HG02884 (cell line): ENCODE data around the gene KIAA1671.

ENCODE experiments used
- ATAC-seq: cut with Tn5 transposase; IDR thresholded peaks from one replicate; pipeline ENCODE4 v1.9.1; 2021; ENCODE audit warnings: mild to moderate bottlenecking, moderate library complexity; ENCODE audit not compliant: unreplicated experiment

Gene KIAA1671

DNA sequence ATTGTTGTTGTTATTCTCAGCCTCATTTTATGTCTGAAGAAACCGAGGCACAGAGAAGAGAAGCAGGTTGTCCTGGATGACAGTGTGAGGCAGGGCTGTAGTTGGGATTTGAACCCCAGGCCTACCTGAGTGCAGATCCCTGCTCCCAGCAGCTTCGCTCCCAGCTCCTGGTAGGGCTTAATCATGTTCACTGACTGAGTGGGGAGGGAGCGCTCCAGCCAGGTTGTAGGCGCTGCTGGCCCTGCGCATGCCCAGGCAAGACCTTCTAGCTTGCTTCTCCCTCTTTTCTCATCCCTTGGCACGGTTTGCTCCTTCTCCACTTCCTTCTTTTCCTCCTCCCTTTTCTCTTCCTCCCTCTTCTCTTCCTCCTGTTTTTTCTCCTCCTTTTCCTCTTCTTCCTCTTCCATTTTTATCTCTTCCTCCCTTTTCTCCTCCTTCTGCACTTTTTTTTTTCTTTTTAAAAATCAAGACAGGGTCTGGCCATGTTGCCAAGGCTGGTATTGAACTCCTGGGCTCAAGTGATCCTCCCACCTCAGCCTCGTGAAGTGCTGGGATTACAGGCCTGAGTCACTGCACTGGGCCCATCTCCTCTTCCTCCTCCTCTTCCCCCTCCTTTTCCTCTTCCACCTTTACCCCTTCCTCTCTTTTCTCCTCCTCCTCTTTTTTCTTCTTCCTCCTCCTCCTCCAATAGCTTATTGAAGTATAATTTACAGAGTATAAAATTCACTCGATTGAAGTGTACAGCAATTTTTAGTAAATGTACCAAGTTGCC is 109.3 kb downstream of the KIAA1671 start:
- no peak for ATAC-seq

DNA sequence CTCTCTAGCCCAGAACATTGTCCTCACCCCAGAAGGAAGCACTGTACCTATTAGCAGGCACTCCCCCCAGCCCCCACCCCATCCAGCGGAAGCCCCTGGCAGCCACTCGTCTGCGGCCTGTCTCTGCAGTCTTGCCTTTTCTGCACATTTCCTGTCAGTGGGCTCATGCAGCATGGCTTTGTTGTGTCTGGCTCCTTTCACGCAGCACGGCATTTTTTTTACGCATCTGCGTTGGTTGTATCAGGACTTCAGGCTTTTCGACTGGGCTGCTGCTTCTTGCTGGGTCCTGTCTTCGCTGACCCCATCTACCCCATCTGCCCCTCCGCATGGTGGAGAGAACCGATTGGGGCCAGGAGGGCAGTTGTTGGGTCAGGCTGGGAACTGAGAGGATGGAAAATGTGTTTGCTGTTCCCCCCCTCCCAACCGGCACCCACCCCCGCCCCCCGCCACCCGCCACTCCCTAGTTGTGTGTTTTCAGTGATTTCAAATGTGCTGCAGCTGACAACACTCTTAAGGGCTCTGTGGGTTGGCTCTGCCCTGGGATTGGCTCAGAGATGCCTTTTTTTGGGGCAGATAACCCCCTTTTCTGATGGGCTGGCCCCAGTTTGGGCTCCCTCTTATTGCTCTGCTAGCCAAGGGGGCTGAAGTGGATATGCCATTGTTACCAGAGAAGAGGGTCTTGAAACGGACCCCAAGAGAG is 110.0 kb downstream of the KIAA1671 start:
- no peak for ATAC-seq

DNA sequence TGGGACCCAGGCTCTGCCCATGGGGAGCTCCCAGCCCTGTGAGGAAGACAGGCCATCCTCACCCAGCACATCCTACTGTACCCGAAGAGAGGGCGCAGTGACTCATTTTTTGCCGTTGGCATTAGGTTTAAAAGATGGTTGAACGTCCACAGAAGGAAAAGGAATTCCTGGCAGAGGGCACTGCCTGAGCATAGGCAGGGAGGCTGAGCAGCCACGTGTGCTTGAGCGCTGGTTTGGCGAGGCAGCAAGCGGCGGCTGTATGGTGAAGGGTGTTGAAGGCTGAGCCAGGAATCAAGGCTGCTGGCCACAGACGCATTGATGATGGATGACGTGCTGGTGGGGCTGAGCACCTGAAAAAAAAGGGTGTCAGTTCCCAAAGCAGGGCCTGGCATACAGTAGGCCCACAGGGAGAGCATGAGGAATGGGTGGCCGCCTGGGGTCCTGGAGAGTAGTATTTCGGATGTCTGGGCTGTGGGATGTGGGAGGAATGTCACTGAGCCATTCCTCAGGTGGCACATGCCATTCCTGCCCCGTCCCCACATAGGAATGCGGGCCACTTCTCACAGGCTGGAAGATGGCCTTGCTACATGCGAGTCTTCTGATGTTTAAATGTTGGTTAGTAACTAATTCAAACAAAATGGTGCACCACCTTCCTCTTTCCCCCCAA is 112.5 kb downstream of the KIAA1671 start:
- ATAC-seq, result no peak

DNA sequence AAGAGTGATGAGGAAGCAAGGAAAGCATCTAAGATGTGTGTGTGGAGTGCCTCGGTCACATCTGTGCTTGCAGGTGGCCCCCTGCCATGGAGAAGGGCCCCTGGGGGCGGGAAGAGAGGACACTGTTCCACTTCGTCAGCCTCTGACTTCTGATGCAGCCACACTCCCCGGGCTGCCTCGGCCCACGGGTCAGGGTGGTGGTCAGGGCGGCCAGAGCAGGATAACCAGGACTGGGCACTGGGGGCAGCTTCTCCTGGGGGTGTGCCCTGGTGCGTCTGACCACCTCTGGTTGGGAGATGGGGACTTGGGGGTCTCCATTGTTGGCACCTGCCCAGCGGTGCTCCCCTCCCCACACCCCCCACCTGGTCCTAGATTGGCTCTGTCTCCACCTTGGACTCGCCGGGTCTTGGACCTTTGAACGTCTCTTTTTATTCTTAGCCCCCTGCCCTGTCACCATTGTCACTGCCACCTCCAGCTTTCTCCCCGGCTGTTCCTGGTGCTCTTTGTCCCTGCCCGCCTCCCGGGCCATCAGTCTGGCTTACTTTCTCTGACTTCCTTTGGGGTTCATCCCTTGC is 114.4 kb downstream of the KIAA1671 start:
- ATAC-seq, result no peak

DNA sequence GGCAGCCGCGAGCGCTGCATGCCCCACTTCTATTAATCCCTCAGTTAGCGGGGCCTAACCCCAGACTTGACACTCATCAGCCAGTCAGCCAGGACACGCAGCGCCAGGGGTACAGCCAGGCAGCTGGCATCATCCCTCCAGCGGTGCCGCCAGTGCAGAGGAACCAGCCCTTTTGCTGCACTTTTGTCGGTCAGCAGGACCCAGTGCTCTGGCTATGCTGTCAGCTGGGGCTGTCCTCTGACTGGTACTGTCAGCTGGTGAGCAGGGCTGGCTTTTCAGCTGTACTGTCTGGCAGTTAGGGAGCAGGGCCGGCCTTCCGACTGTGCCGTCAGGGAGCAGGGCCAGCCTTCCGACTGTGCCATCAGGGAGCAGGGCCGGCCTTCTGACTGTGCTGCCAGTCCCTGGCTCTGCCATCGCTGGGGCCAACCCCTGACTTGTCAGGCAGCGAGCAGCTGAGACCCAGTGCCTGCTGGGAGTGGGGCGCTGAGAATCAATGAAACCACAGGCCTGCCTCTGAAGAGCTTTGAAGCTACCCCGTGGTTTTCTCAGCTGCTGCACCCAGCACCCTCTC is 115.4 kb downstream of the KIAA1671 start:
- no peak for ATAC-seq

DNA sequence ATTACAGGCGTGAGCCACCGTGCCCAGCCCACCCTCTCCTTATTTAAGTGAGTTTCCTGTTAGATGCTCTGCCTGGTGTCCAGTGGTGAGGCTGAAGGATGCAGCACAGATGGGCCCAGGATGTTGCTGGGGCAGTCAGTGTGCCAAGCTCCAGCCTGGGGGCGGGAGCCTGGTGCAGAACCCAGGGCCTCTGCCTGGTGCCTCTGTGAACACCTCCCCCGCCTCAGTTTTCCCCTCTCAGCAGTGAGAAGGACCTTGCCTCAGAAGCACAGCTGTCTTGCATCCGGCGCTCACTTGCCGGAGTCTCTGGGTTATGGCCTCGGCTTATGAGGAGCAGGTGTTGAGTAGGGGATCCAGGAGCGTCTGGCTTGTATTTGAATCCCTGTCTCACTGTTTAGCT is 116.2 kb downstream of the KIAA1671 start:
- no peak for ATAC-seq

DNA sequence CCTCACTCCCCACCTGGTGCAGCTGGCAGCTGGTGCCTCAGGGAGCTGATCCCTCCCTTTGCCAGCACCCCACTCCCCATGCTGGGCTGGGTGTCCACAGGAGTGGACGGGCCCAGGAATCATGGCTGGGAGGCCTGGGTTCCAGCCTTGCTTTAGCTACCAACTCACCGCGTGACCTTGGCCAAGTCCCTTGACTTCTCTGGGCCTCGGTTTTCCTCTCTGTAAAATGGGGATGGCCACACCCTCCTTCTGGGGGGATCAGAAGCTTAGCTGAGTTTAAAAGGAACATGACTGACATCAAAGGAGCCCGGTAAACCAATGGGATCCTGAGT is 116.9 kb downstream of the KIAA1671 start:
- ATAC-seq, result no peak

DNA sequence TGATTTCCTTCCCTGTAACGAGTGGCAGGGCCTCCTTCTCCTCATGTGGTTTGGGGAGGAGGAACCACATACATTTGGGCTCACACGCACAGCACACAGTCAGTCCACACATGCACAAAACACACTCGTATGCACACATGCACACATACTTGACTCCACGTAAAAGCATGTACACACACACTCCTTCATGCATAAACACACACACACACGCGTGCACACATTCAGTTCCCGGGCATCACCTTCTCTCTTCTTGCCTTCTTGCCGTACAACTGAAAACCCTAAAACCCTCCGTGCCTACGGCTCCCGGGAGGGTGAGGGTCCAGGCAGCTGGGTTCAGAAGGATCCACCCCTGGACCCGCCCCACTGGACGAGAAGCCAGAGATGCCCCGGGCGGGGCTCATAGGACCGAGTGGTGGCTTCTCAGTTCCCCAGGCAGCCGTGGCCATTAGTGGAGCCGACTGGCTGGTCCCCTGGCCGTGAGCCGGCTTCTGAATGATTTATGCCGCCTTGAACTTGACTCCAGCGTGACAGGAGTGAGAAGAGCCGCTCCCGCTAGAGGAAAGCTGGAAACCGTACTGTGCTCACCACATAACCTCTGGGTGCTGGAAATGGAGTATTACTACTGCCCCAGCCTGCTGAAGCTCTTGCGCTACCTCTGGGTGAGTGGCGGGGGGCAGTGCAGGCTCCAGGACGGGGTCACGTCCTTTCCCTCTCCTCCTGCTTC is 117.4 kb downstream of the KIAA1671 start:
- no peak for ATAC-seq

DNA sequence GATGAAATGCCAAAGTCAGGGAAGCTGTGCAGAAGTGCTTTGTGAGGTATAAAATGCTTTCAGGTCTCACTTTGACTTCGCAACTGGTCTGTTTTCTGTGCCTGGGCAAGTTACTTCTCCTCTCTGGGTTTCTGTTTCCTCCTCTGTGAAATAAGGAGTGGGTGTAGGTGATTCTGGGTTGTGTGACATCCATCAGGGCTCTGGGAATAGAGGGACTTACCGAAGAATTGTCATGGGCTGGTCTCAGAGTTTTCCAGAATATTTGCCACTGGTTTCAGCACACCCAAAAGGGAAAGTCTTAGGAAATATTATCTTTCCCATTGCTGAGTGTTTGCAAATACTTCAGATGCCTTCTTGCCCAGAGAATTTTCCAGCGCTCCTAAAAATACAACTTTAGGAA is 118.4 kb downstream of the KIAA1671 start:
- ATAC-seq, result no peak

DNA sequence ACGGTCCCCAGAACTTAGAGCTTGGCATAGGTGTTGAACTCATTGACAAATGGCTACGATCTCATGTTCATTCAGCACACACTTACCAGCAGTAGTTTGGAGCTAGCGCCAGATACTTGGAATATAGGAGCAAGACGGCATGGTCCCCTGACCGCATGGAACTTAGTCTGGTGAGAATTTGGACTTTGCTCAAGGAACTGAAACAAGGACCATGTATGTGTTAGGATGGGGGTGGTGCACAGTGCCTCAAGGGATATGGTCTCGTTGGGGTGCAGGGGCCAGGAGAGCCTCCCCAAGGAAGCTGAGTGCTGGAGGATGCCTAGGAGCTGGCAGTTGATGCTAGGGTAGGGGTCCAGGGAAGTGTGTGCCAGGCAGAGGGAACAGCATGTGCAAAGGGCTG is 119.2 kb downstream of the KIAA1671 start:
- ATAC-seq, result no peak

DNA sequence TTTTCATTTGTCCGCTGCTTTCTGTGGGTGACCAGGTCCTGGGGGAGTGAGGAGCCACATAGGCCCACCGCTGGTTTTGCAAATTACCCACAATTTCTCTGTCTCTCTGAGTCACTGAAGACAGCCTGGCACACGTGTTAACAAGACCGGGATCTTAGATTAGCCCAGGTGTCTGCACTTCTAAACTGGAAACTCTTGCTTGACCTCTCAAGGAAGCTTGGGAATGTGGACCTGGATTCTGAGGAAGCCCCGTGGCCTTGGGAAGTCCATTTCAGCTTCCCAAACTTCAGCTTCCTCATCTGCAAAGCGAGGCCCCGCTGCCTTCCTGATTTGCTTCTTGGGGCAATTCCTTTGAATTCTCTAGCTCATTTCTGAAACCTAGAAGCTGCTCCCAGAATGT is 119.9 kb downstream of the KIAA1671 start:
- no peak for ATAC-seq

DNA sequence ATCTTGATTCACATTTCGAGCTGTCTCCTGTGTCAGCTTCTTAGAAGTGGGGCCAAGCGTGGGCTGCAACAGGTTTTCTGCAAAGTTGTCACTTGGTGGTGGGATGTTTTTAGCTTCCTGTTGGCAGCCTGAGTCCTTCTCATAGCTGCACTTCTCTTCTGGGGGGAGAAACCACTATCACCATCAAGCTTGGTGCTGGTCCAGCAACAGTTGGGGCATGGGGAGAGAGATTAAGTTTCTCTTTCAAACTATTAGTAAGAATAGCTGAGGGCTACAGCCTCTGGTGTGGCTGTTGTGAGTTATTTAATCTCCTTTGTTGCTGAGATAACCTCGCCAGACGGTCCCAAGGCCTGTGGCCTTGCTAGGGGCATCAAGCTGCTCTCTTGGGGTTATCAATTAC is 123.8 kb downstream of the KIAA1671 start:
- ATAC-seq, result no peak

DNA sequence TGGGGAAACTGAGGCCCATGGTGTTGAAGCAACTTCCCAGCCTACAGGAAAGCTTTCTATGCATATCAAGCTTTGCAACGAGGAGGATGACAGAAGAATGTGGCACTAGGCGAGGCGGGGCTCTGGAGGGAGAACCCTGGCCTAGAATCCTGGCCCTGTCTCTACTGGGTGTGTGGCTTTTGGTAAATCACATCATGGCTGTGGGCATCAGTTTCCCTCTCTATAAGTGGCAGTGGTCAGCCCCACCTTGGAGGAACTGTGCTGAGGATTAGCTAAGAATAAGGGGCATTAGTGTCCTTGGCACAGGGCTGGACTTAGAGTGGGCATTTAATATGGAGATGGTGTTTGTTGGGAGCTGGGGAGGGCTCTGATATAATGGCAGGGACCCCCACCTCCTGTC is 124.5 kb downstream of the KIAA1671 start:
- no peak for ATAC-seq

DNA sequence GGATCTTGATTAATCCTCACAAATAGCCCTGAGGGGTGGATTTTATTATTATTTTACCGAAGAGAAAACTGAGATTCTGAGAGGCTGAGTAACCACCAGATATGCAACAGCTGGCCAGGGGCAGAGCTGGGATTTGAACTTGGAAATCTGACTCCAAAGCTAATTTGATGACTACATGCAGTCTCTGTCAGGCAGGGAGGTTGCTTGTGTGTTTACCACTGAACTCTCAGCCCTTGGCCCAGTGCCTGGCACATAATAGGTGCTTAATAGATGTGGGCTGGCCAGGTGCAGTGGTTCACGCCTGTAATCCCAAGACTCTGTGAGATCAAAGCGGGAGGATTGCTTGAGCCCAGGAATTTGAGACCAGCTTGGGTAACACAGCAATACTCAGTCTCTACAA is 125.4 kb downstream of the KIAA1671 start:
- no peak for ATAC-seq

DNA sequence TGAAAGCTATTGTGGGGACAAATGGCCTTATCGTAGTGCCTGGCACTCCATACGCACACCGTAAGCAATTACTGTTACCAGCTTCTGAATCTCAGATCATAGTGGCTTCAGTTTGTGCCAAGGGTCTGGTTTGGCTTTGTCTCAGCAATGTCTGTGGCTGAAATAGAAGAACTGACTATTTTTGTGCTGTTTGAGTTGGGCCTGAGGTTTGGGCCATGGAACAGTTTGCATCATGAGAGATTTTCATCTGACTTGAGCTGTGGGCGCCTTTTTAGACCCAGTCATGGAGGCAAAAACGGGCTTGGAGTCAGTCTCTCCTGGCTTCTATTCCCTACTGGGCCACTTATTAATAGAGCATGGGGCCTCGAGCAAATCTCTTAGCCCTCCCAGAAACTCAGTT is 126.1 kb downstream of the KIAA1671 start:
- ATAC-seq, result no peak

DNA sequence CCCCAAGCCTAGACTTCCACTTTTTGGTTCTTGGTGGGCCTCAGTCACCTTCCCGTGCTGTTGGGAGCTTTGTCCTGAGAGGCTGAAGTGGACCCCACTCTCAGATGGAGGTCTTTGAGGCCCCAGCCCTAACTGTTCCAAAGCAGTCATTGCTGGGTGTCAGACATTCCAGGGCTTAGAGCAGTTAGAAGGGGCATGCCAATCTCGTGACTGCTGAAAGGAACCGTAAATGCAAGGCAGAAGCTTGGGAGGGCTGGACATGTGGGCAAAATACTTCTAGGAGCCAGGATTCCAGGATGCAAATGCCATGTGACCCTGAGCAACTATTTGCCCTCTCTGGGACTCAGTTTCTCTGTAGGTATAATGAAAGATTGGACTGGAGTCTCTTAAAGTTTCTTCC is 128.3 kb downstream of the KIAA1671 start:
- ATAC-seq, result no peak

DNA sequence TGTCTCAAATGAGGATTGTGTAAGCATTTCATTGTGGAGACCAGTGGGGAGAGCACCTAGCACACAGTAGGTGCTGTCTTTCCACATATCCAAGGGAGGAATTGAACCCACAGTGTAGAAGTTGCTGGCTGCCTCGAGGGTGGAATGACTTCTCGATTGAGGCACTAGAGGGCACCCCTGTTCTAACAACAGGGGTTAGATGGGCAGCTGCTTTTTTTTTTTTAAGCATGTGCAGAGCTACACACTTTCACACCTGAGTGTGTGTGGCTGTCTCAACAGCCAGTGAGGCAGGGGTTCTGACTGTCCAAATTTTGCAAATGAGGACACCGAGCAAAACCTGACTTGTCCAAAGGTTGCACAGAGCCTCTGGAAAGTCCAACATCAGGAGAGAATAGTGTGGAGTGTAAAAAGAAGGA is 128.9 kb downstream of the KIAA1671 start:
- no peak for ATAC-seq

DNA sequence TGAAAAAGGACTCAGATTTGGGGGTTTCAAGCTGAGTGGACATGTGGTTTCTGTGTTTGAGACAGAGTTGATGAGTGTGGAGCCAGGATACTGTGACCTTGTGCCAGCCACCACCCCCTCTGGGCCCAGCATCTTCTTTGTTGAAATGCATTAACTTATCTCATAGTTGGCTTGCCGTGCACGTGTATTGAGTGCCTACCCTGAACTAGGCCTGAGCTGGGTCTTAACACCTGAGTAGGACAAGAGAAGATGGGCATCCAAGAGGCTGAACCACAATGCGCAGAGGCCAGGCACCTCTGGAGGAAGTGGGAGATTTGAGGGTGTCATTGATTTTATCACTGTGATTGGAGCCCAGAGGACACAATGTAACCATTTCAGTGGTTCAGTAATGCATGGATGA is 129.6 kb downstream of the KIAA1671 start:
- ATAC-seq, result no peak

DNA sequence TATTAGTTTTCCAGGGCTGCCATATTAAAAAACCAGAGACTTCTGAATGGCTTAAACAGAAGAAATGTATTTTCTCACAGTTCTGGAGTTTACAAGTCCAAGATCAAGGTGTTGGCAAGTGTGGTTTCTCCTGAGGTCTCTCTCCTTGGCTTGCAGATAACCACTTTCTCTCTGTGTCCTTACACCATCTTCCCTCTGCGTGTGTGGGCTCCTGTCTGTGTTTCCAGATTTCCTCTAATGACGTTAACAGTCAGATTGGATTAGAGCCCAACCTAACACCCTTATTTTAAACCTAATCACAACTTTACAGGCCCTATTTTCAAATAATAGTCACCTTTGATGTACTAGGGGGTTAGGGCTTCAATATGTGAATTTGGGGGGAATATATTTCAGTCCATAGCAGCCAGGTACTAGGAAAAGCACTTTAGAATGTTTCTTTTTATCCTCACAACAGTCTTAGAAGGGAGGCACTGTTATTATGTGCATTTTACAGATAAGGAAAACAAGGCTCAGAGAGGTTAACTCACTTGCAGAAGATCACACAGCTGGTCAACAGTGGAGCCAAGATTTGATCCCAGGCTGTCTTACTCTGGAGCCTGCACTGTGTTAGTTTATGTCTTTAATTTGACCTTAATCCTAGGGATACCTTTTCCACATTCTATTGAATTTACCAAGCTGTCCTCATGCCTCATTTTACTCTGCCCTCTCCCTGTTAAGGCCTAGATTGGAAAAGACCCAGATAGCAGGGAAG is 130.7 kb downstream of the KIAA1671 start:
- ATAC-seq, result no peak

DNA sequence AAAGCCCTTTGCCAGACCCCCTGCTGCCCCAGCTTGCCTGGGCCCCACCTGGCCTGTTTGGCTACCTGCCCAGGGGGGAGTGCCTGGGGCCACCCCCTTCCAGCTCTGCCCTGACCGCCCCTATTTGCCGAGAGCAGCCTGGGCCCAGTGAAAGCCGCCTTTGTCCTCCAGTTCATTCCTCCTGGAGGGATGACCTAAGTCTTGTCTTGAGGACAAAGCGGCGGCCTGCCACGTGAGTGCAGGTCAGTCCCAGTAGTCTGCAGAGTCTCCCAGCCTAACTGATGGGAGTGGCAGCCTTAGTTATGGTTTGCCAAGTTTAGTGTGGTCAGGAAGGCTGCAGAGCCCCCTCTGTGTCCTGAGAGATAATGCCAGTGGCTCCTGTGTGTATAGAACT is 131.3 kb downstream of the KIAA1671 start:
- no peak for ATAC-seq
